SK-N-MC (cell line): ENCODE measurements around the gene TMEM14B.
"Not testable (repeated sequence)": the region's sequence is repeated elsewhere in the genome, so short reads cannot be mapped to it uniquely, and the experiment has no call there.

Experiments used
- DNase-seq: peaks from one replicate; pipeline ENCODE4 v3.0.0-alpha.2; 2011; ENCODE audit warnings: low read depth, low spot score
- H3K27ac ChIP-seq: fragments of 200-600 bp; sonication (generic); 2 replicates; pipeline ENCODE4 v1.5.1; 2016; ENCODE audit warnings: mixed run types
- H3K36me3 ChIP-seq: fragments of 200-600 bp; sonication (generic); 2 replicates; pipeline ENCODE4 v1.6.1; 2017; ENCODE audit warnings: antibody characterized with exemption, low read length, mixed read lengths; ENCODE audit not compliant: insufficient read depth
- H3K4me3 ChIP-seq: fragments of 200-600 bp; sonication (generic); 2 replicates; pipeline ENCODE4 v1.5.1; 2016
- H3K9ac ChIP-seq: fragments of 200-600 bp; sonication (generic); 2 replicates; pipeline ENCODE4 v1.8.0; 2017; ENCODE audit warnings: mixed run types, mixed read lengths; ENCODE audit not compliant: insufficient read length
- H3K9me3 ChIP-seq: fragments of 200-600 bp; sonication (generic); 2 replicates; pipeline ENCODE4 v1.6.1; 2017; ENCODE audit warnings: low read depth, mild to moderate bottlenecking, antibody characterized with exemption, low read length, moderate library complexity, mixed read lengths
- EZH2 ChIP-seq: fragments of 200-600 bp; sonication (generic); IDR thresholded peaks from one replicate; pipeline ENCODE4 v1.6.1; 2017; ENCODE audit warnings: antibody characterized with exemption
- FOXP2 ChIP-seq: optimal IDR thresholded peaks from 2 replicates; pipeline ENCODE3; 2011; ENCODE audit warnings: mild to moderate bottlenecking, moderate library complexity; ENCODE audit not compliant: insufficient read depth; ENCODE audit errors: extremely low read length, control extremely low read depth
- POLR2AphosphoS5 ChIP-seq: IDR thresholded peaks from 2 replicates; pipeline ENCODE4 v1.6.1; 2012; ENCODE audit warnings: mild to moderate bottlenecking, low read depth, low read length, borderline replicate concordance

Gene TMEM14B

GRCh38 chr6:10747251-10747972, at the start of gene TMEM14B:
Gene TMEM14B, plus strand, starts transcription at chr6:10747805. Its CDS starts 1,441 bp downstream, at chr6:10749246.
- peak; percentile 84 for TF ChIP-seq FOXP2
- TF ChIP-seq POLR2AphosphoS5: peak; percentile 98
- no peak for TF ChIP-seq EZH2
- Histone ChIP-seq H3K9ac (peak within 1 kb of the TSS; percentile 99), H3K9me3 (no peaks in the 10 kb centered on the region)

GRCh38 chr6:10713962-10714361, 33.6 kb upstream of the TMEM14B start:
- Histone ChIP-seq H3K27ac (no peak overlapping the region), H3K4me3 (no peak overlapping the region), H3K36me3 (peaks cover 15% of the 10 kb centered on the region), H3K9me3 (no peaks in the 10 kb centered on the region), H3K9ac (no peak overlapping the region)
- DNase-seq: no peak
- no peak for TF ChIP-seq POLR2AphosphoS5
- no peak for TF ChIP-seq FOXP2
- TF ChIP-seq EZH2: no peak

More at GRCh38 chr6:10747251-10747972, at the start of gene TMEM14B:
- peak within 1 kb of the TSS; percentile 99 for H3K4me3 ChIP-seq
- H3K36me3 ChIP-seq: peaks cover 29% of the 10 kb centered on the region
- DNase-seq: peak; percentile 81
- peak within 1 kb of the TSS; percentile 78 for H3K27ac ChIP-seq

GRCh38 chr6:10719296-10719963, 28.2 kb upstream of the TMEM14B start:
- no peak for DNase-seq
- no peak overlapping the region for H3K27ac ChIP-seq
- H3K36me3 ChIP-seq: no peaks in the 10 kb centered on the region
- H3K9me3 ChIP-seq: no peaks in the 10 kb centered on the region
- H3K4me3 ChIP-seq: no peak overlapping the region
- no peak overlapping the region for H3K9ac ChIP-seq
- TF ChIP-seq EZH2 (no peak), POLR2AphosphoS5 (no peak), FOXP2 (no peak)

GRCh38 chr6:10719964-10720264, 27.7 kb upstream of the TMEM14B start:
- Histone ChIP-seq H3K9me3 (no peaks in the 10 kb centered on the region), H3K9ac (no peak overlapping the region), H3K4me3 (no peak overlapping the region), H3K27ac (no peak overlapping the region), H3K36me3 (no peaks in the 10 kb centered on the region)
- DNase-seq: no peak
- no peak for TF ChIP-seq POLR2AphosphoS5
- TF ChIP-seq EZH2: no peak
- TF ChIP-seq FOXP2: no peak

GRCh38 chr6:10720265-10720959, 27.2 kb upstream of the TMEM14B start:
- Histone ChIP-seq H3K9me3 (no peaks in the 10 kb centered on the region), H3K36me3 (no peaks in the 10 kb centered on the region; the same call in 1 of the 2 replicates), H3K27ac (no peak overlapping the region), H3K4me3 (no peak overlapping the region), H3K9ac (no peak overlapping the region)
- TF ChIP-seq EZH2: no peak
- DNase-seq: no peak

- H3K4me3 ChIP-seq, H3K36me3 ChIP-seq: not testable (repeated sequence)
Observed at GRCh38 chr6:10720960-10721849, 26.4 kb upstream of the TMEM14B start.

GRCh38 chr6:10721850-10722569, 25.6 kb upstream of the TMEM14B start:
- peak overlapping the region; percentile 75 for H3K27ac ChIP-seq
- no peak for DNase-seq
- peak overlapping the region; percentile 90 for H3K9ac ChIP-seq
- no peaks in the 10 kb centered on the region for H3K9me3 ChIP-seq
- H3K36me3 ChIP-seq: no peaks in the 10 kb centered on the region; the same call in 1 of the 2 replicates
- TF ChIP-seq POLR2AphosphoS5: no peak
- no peak for TF ChIP-seq FOXP2
- no peak for TF ChIP-seq EZH2
- H3K4me3 ChIP-seq: peak overlapping the region; percentile 88

More at GRCh38 chr6:10720960-10721849, 26.4 kb upstream of the TMEM14B start:
- H3K9ac ChIP-seq, DNase-seq, H3K9me3 ChIP-seq: not testable (repeated sequence)
- H3K27ac ChIP-seq: peak overlapping the region; percentile 75

GRCh38 chr6:10722570-10722819, 25.1 kb upstream of the TMEM14B start:
- Histone ChIP-seq H3K9ac (peak overlapping the region; percentile 90), H3K9me3 (no peaks in the 10 kb centered on the region), H3K4me3 (peak overlapping the region; percentile 88), H3K36me3 (no peaks in the 10 kb centered on the region; the same call in 1 of the 2 replicates), H3K27ac (peak overlapping the region; percentile 47; the same call in 1 of the 2 replicates)
- DNase-seq: no peak
- no peak for TF ChIP-seq FOXP2
